HG02852 (cell line): ENCODE results near the gene ATP6V0A1.
"Not testable (repeated sequence)": the region's sequence is repeated elsewhere in the genome, so short reads cannot be mapped to it uniquely, and the experiment has no call there.

Source experiments
- ATAC-seq: cut with Tn5 transposase; IDR thresholded peaks from one replicate; pipeline ENCODE4 v1.9.1; 2021; ENCODE audit warnings: mild to moderate bottlenecking, moderate library complexity; ENCODE audit not compliant: unreplicated experiment

ATP6V0A1 gene

GRCh38 chr17:42431758-42432161, 26.9 kb upstream of the ATP6V0A1 start:
- ATAC-seq: no peak

GRCh38 chr17:42436391-42436790, 22.3 kb upstream of the ATP6V0A1 start:
- ATAC-seq: no peak

GRCh38 chr17:42438600-42439567, 19.8 kb upstream of the ATP6V0A1 start:
- ATAC-seq: no peak

GRCh38 chr17:42441371-42442195, 17.1 kb upstream of the ATP6V0A1 start:
- no peak for ATAC-seq

- ATAC-seq: no peak
These were observed 16.5 kb upstream of the ATP6V0A1 start for GRCh38 chr17:42442196-42442565.

- ATAC-seq: not testable (repeated sequence)
These were observed 9.5 kb upstream of the ATP6V0A1 start for GRCh38 chr17:42449176-42449575.

GRCh38 chr17:42449838-42450237, 8.8 kb upstream of the ATP6V0A1 start:
- not testable (repeated sequence) for ATAC-seq

- not testable (repeated sequence) for ATAC-seq
These were observed 7.4 kb upstream of the ATP6V0A1 start for GRCh38 chr17:42451270-42451669.

- no peak for ATAC-seq
These were observed 5.2 kb upstream of the ATP6V0A1 start for GRCh38 chr17:42453439-42453838.

GRCh38 chr17:42454987-42455386, 3.7 kb upstream of the ATP6V0A1 start:
- ATAC-seq: not testable (repeated sequence)

GRCh38 chr17:42456223-42457106, 2.2 kb upstream of the ATP6V0A1 start:
- ATAC-seq: no peak

- ATAC-seq: no peak
These were observed 1.4 kb upstream of the ATP6V0A1 start for GRCh38 chr17:42457107-42457792.

- ATAC-seq: no peak
These were observed 650 bp downstream of the ATP6V0A1 start for GRCh38 chr17:42459256-42459800.

- no peak for ATAC-seq
These were observed 1.2 kb downstream of the ATP6V0A1 start for GRCh38 chr17:42459801-42460281.

- ATAC-seq: no peak
These were observed 1.7 kb downstream of the ATP6V0A1 start for GRCh38 chr17:42460371-42460770.

GRCh38 chr17:42463976-42464400, 5.3 kb downstream of the ATP6V0A1 start:
- no peak for ATAC-seq

GRCh38 chr17:42467889-42468288, 9.2 kb downstream of the ATP6V0A1 start:
- ATAC-seq: no peak

- ATAC-seq: no peak
These were observed 14.2 kb downstream of the ATP6V0A1 start for GRCh38 chr17:42472709-42473521.

GRCh38 chr17:42474276-42474675, 15.6 kb downstream of the ATP6V0A1 start:
- no peak for ATAC-seq
